Stromal cell of bone marrow (primary cell): ENCODE results near the gene STAT4.

Experiments used
- DNase-seq: peaks from one replicate; pipeline ENCODE4 v3.0.0-alpha.2; 2012; ENCODE audit warnings: low read depth

The STAT4 gene

GRCh38 chr2:191150600-191151330 lies at the start of gene STAT4:
TSS of gene STAT4 (minus strand) at chr2:191150994. CDS start at chr2:191148203, 2,791 bp downstream.
- no peak for DNase-seq

- no peak for DNase-seq
Measured at GRCh38 chr2:191199929-191200512, 49.2 kb upstream of the STAT4 start.

- DNase-seq, result no peak
Measured at GRCh38 chr2:191198271-191198670, 47.5 kb upstream of the STAT4 start.

GRCh38 chr2:191197096-191197495 lies 46.3 kb upstream of the STAT4 start:
- no peak for DNase-seq

- no peak for DNase-seq
Measured at GRCh38 chr2:191195021-191195420, 44.2 kb upstream of the STAT4 start.

GRCh38 chr2:191190861-191191552 lies 40.2 kb upstream of the STAT4 start:
- DNase-seq, result no peak

- DNase-seq, result no peak
Measured at GRCh38 chr2:191190435-191190834, 39.6 kb upstream of the STAT4 start.

- DNase-seq, result no peak
Measured at GRCh38 chr2:191189112-191189635, 38.4 kb upstream of the STAT4 start.

- no peak for DNase-seq
Measured at GRCh38 chr2:191188550-191189093, 37.8 kb upstream of the STAT4 start.

- no peak for DNase-seq
Measured at GRCh38 chr2:191187105-191187829, 36.5 kb upstream of the STAT4 start.

GRCh38 chr2:191184457-191184856 lies 33.7 kb upstream of the STAT4 start:
- no peak for DNase-seq

- DNase-seq, result no peak
Measured at GRCh38 chr2:191183516-191183915, 32.7 kb upstream of the STAT4 start.

- no peak for DNase-seq
Measured at GRCh38 chr2:191183081-191183480, 32.3 kb upstream of the STAT4 start.

- DNase-seq, result peak; percentile 70
Measured at GRCh38 chr2:191180713-191181112, 29.9 kb upstream of the STAT4 start.

- DNase-seq, result no peak
Measured at GRCh38 chr2:191180276-191180675, 29.5 kb upstream of the STAT4 start.

- peak; percentile 90 for DNase-seq
Measured at GRCh38 chr2:191178806-191179514, 28.2 kb upstream of the STAT4 start.

- DNase-seq, result no peak
Measured at GRCh38 chr2:191177751-191178736, 27.2 kb upstream of the STAT4 start.

GRCh38 chr2:191176801-191177438 lies 26.1 kb upstream of the STAT4 start:
- DNase-seq, result no peak

GRCh38 chr2:191176305-191176704 lies 25.5 kb upstream of the STAT4 start:
- DNase-seq, result no peak

- DNase-seq, result no peak
Measured at GRCh38 chr2:191174442-191174841, 23.6 kb upstream of the STAT4 start.
